Measurements from ENCODE around the gene GRK6.

GRCh38 chr5:177447611-177448243, 21.3 kb downstream of the GRK6 start:
- 0 out of 4 replicates have a peak, but pooled peaks of 1 of the 2 experiments have one; percentile 5 for TF ChIP-seq CTCF (conservative IDR thresholded peaks at IDR 0.05; ENCODE audit: low read depth in 2 of 2)
- no peak for TF ChIP-seq ETS1 (IDR thresholded peaks at IDR 0.05)
- TF ChIP-seq EZH2 (IDR thresholded peaks at IDR 0.05; ENCODE audit: low read depth, unreplicated experiment): no peak
- no peak for TF ChIP-seq CREB1 (CRISPR knock-in tag; IDR thresholded peaks at IDR 0.05; ENCODE audit: low read depth)
- TF ChIP-seq REST (IDR thresholded peaks at IDR 0.05; ENCODE audit: unreplicated experiment): no peak
- TF ChIP-seq EZH2phosphoT487 (IDR thresholded peaks at IDR 0.05; ENCODE audit: unreplicated experiment): no peak
- TF ChIP-seq POLR2AphosphoS5 (IDR thresholded peaks at IDR 0.05; ENCODE audit: low read depth): no peak; the same call in 1 of the 2 replicates
- TF ChIP-seq ZNF114 (CRISPR knock-in tag; IDR thresholded peaks at IDR 0.05): no peak
- TF ChIP-seq ZNF331 (CRISPR knock-in tag; IDR thresholded peaks at IDR 0.05; ENCODE audit: low read depth): no peak
- TF ChIP-seq JUNB (IDR thresholded peaks at IDR 0.05; ENCODE audit: unreplicated experiment): no peak
- no peak for TF ChIP-seq STAT1 (IDR thresholded peaks at IDR 0.05; ENCODE audit: unreplicated experiment)

All from GM23338 (cell line).